Natural killer cell (primary cell): ENCODE results near the gene SELENOP. TPM values are rescaled to one million over a fixed set of nuclear protein-coding genes. Genes with fewer than 3 reads are reported as not detected.

Experiments
- ATAC-seq, 3 donors: fragments of 150-1000 bp in 2 of 3; fragments of 200-7000 bp in 1 of 3; cut with Tn5 transposase; 1 replicate in 1 of 3; 2 replicates in 2 of 3; pipeline ENCODE4 v1.10.0; 2021; ENCODE audit warnings: mild to moderate bottlenecking in 2 of 3, moderate library complexity in 2 of 3
- DNase-seq, 2 donors: peaks; one replicate each; pipeline versions ENCODE4 v3.0.0 to v3.0.0-alpha.2; 2013 to 2021; ENCODE audit warnings: mixed read lengths in 1 of 2
- H3K27ac ChIP-seq: one replicate; pipeline ENCODE4 v1.5.1; 2013; ENCODE audit warnings: mild to moderate bottlenecking, low read length
- H3K27me3 ChIP-seq: one replicate; pipeline ENCODE4 v1.6.1; 2013; ENCODE audit warnings: low read length; ENCODE audit not compliant: control insufficient read depth, insufficient read depth
- H3K36me3 ChIP-seq: one replicate; pipeline ENCODE4 v1.6.1; 2013; ENCODE audit warnings: low read length; ENCODE audit not compliant: control insufficient read depth, insufficient read depth
- H3K4me1 ChIP-seq: one replicate; pipeline ENCODE4 v1.6.1; 2013; ENCODE audit warnings: low read length; ENCODE audit not compliant: control insufficient read depth, insufficient read depth
- H3K4me3 ChIP-seq: one replicate; pipeline ENCODE4 v1.5.1; 2013; ENCODE audit warnings: low read length
- H3K9me3 ChIP-seq: one replicate; pipeline ENCODE4 v1.6.1; 2013; ENCODE audit warnings: low read length; ENCODE audit not compliant: control insufficient read depth, insufficient read depth
- H3K27ac Mint-ChIP-seq, 2 donors: one replicate each; pipeline ENCODE4 v1.8.0; 2022; ENCODE audit warnings: mild to moderate bottlenecking in 2 of 2, mixed read lengths in 2 of 2, moderate library complexity in 1 of 2
- H3K27me3 Mint-ChIP-seq, 2 donors: one replicate each; pipeline ENCODE4 v1.8.0; 2022; ENCODE audit warnings: low read depth in 2 of 2, mixed read lengths in 2 of 2
- H3K36me3 Mint-ChIP-seq: one replicate; pipeline ENCODE4 v1.8.0; 2022; ENCODE audit warnings: mixed read lengths
- H3K4me1 Mint-ChIP-seq, 2 donors: one replicate each; pipeline ENCODE4 v1.8.0; 2022; ENCODE audit warnings: mixed read lengths in 2 of 2
- H3K4me3 Mint-ChIP-seq: one replicate; pipeline ENCODE4 v1.8.0; 2022; ENCODE audit warnings: mild to moderate bottlenecking, moderate library complexity, mixed read lengths
- H3K9me3 Mint-ChIP-seq, 2 donors: one replicate each; pipeline ENCODE4 v1.8.0; 2022; ENCODE audit warnings: mixed read lengths in 2 of 2
- WGBS: methylation state at CpG from one replicate; pipeline ENCODE4 v1.1.7; 2013; ENCODE audit warnings: missing lambda C conversion rate; ENCODE audit not compliant: insufficient coverage; 5-methylcytosine and 5-hydroxymethylcytosine counted together
- intact Hi-C: fragments of 100-400 bp; cut with micrococcal nuclease; formaldehyde crosslinking; loops from one replicate; pipeline ENCODE4 v1.14.2; 2022
- total RNA-seq, 4 donors: library from RNA; stranded (reverse); fragments of 120-200 nt in 1 of 4; gene quantifications; one replicate each; pipeline versions ENCODE4 v1.2.3 to v1.2.4, GENCODE V29; 2013 to 2022
- TF ChIP-seq, protein P1 (sequence below): fragments of 200-600 bp; IDR thresholded peaks from one replicate; pipeline ENCODE4 v1.8.0; 2022; ENCODE audit warnings: antibody characterized with exemption

SELENOP gene
- total RNA-seq, 3 donors from 2014 or later (not counting 1 experiment from before 2014, with no cell fraction given) = 0.75 to 1.8 (median 1.1) TPM

DNA sequence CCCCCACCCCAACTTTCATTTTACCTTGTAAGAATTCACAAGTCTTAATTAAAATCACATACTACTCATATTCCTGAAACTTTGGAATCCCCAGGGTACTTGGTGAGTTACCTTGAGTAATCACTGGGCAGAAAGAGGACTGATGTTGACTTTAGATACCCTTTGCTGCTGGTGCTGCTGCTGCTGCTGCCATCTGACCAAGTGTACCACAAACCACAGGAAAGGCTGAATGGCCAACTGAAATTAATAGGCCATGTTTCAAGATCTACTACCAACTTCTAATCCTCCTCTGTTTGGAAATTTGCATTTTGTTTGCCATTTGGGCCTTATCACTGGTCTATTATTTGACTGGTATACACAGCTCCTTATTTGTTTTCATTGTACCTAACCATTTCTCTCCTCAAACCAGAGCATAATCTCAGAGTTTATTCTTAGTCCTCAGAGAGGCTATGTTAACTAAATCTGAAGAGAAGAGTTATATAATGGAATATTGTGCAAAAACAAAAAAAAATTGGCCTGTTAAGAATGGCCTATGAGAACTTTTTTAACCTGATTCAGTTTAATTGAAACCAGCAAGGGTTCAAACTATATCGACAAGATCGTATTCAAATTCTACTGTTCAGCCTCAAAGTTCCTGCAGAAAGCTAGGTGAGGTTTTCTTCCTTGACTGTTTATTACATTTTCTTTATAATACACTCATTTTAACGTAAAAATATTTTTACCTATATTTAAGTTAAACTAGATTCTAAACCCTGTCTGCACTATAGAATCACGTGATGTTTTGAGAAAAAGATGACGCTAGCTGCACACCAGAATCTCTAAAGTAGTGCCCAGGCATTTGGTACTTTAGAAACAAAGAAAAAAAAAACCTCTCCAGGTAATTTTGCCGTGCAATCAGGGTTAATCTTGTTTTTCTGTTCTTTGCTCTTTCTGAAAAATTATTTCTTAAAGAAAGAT lies 13.1 kb downstream of the SELENOP start:
- Histone ChIP-seq H3K27ac (no peak overlapping the region), H3K9me3 (no peaks in the 10 kb centered on the region), H3K36me3 (no peaks in the 10 kb centered on the region), H3K4me3 (no peak overlapping the region), H3K27me3 (no peaks in the 10 kb centered on the region), H3K4me1 (no peaks in the 10 kb centered on the region)
- no peak overlapping the region for H3K27ac Mint-ChIP-seq
- ATAC-seq = no peak
- WGBS = 97% methylated on average over 5 of the region's 6 CpGs
- H3K27me3 Mint-ChIP-seq = no peaks in the 10 kb centered on the region
- H3K4me3 Mint-ChIP-seq = no peak overlapping the region
- intact Hi-C loops = no loop called here
- H3K4me1 Mint-ChIP-seq = no peaks in the 10 kb centered on the region
- DNase-seq = no peak
- TF ChIP-seq, protein P1, sequence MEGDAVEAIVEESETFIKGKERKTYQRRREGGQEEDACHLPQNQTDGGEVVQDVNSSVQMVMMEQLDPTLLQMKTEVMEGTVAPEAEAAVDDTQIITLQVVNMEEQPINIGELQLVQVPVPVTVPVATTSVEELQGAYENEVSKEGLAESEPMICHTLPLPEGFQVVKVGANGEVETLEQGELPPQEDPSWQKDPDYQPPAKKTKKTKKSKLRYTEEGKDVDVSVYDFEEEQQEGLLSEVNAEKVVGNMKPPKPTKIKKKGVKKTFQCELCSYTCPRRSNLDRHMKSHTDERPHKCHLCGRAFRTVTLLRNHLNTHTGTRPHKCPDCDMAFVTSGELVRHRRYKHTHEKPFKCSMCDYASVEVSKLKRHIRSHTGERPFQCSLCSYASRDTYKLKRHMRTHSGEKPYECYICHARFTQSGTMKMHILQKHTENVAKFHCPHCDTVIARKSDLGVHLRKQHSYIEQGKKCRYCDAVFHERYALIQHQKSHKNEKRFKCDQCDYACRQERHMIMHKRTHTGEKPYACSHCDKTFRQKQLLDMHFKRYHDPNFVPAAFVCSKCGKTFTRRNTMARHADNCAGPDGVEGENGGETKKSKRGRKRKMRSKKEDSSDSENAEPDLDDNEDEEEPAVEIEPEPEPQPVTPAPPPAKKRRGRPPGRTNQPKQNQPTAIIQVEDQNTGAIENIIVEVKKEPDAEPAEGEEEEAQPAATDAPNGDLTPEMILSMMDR = no peak
- peaks cover 2 to 4% of the 10 kb centered on the region in 2 donors for H3K9me3 Mint-ChIP-seq
- H3K36me3 Mint-ChIP-seq = no peaks in the 10 kb centered on the region

DNA sequence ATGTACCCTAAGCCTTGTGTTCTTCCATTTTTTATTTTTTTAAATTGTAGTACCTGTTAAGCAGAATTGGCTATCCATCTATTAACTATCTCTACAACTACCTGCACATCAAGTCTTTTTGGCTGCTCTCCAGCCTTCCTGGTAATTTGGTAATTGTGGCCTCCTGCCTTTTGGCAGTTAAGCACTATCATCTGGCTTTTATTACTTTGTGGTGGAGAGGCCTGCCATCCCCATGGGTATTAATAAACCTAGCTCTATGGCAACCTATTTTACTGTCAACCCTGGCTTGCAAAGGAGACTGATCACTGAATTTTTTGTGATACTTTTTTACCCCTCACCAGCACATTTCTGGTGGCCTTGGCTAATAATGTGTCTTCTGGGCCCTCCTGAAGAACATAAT lies 20.5 kb downstream of the SELENOP start:
- Mint-ChIP-seq H3K36me3 (peaks cover 18% of the 10 kb centered on the region), H3K4me3 (no peak overlapping the region), H3K27ac (no peak overlapping the region), H3K4me1 (no peaks in the 10 kb centered on the region), H3K9me3 (peaks cover 12 to 17% of the 10 kb centered on the region in 2 donors), H3K27me3 (no peaks in the 10 kb centered on the region)
- Histone ChIP-seq H3K4me3 (no peak overlapping the region), H3K4me1 (no peaks in the 10 kb centered on the region), H3K27me3 (no peaks in the 10 kb centered on the region), H3K27ac (no peak overlapping the region), H3K36me3 (no peaks in the 10 kb centered on the region), H3K9me3 (peaks cover 3% of the 10 kb centered on the region)
- intact Hi-C loops = no loop called here
- TF ChIP-seq, protein P1 = no peak
- DNase-seq (no peak), ATAC-seq (no peak)

DNA sequence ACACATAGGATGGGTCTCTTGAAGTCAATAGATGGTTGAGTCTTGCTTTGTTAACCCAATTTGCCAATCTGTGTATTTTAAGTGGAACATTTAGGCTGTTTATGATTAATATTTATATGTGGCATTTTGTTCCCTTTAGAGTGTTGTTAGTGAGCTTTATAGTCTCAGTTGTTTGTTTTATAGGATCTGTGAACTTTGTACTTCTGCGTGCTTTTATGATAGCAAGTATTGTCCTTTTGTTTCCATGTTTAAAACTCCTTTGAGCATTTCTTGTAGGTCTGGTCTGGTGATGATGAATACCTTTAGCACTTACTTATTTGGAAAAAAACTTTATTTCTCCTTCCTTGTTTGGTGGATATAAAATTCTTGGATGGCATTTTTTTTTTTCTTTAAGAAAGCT lies 23.8 kb downstream of the SELENOP start:
- no peaks in the 10 kb centered on the region for H3K4me1 Mint-ChIP-seq
- Histone ChIP-seq H3K4me1 (no peaks in the 10 kb centered on the region), H3K27ac (no peak overlapping the region), H3K4me3 (no peak overlapping the region), H3K36me3 (no peaks in the 10 kb centered on the region), H3K9me3 (peaks cover 3% of the 10 kb centered on the region), H3K27me3 (no peaks in the 10 kb centered on the region)
- DNase-seq (no peak), ATAC-seq (no peak)
- TF ChIP-seq, protein P1 = no peak
- no peaks in the 10 kb centered on the region for H3K27me3 Mint-ChIP-seq
- peaks cover 19% of the 10 kb centered on the region for H3K36me3 Mint-ChIP-seq
- no peak overlapping the region for H3K4me3 Mint-ChIP-seq
- WGBS = 100% methylated on average over 1 of the region's 1 CpG
- H3K27ac Mint-ChIP-seq = no peak overlapping the region
- peaks cover 10 to 17% of the 10 kb centered on the region in 2 donors for H3K9me3 Mint-ChIP-seq
- intact Hi-C loops = no loop called here
